Liver (tissue), 9 donors: ENCODE data around the gene OR6P1. TPM values are rescaled to one million over a fixed set of nuclear protein-coding genes. Genes with fewer than 3 reads are reported as not detected.

Experiments
- DNase-seq: peaks from one replicate; pipeline ENCODE4 v3.0.0-alpha.2; 2017; ENCODE audit warnings: low spot score
- H3K27ac ChIP-seq, 2 donors: one replicate each; pipeline ENCODE4 v1.7.0; 2013; ENCODE audit warnings: inconsistent platforms in 2 of 2, low read length in 2 of 2, control low read depth in 1 of 2, low read depth in 1 of 2, mild to moderate bottlenecking in 1 of 2
- H3K27me3 ChIP-seq, 4 donors: one replicate each; pipeline versions ENCODE4 v1.6.1 to v1.7.0; 2013; ENCODE audit warnings: low read length in 3 of 4, inconsistent platforms in 1 of 4, mild to moderate bottlenecking in 1 of 4, moderate library complexity in 1 of 4; ENCODE audit not compliant: control insufficient read depth in 4 of 4, insufficient read depth in 4 of 4
- H3K36me3 ChIP-seq, 4 donors: one replicate each; pipeline versions ENCODE4 v1.6.1 to v1.7.0; 2013; ENCODE audit warnings: low read length in 3 of 4, mild to moderate bottlenecking in 3 of 4, low read depth in 1 of 4, moderate library complexity in 1 of 4; ENCODE audit not compliant: control insufficient read depth in 4 of 4, insufficient read depth in 3 of 4
- H3K4me1 ChIP-seq, 4 donors: one replicate each; pipeline versions ENCODE4 v1.6.1 to v1.7.0; 2013; ENCODE audit warnings: low read length in 3 of 4, mild to moderate bottlenecking in 3 of 4, moderate library complexity in 1 of 4; ENCODE audit not compliant: control insufficient read depth in 4 of 4, insufficient read depth in 4 of 4
- H3K4me3 ChIP-seq, 3 donors: one replicate each; pipeline versions ENCODE4 v1.6.1 to v1.7.0; 2013; ENCODE audit warnings: low read length in 3 of 3, control low read depth in 1 of 3, low read depth in 1 of 3, mild to moderate bottlenecking in 1 of 3
- H3K9ac ChIP-seq, 2 donors: one replicate each; pipeline ENCODE4 v1.7.0; 2013; ENCODE audit warnings: low read length in 2 of 2, mild to moderate bottlenecking in 2 of 2, moderate library complexity in 2 of 2, control low read depth in 1 of 2, low read depth in 1 of 2
- H3K9me3 ChIP-seq, 4 donors: one replicate each; pipeline versions ENCODE4 v1.6.1 to v1.7.0; 2013; ENCODE audit warnings: low read length in 3 of 4; ENCODE audit not compliant: control insufficient read depth in 4 of 4
- EGR1 ChIP-seq, 2 donors: IDR thresholded peaks; 2 replicates each; pipeline ENCODE4 v1.6.1; 2016 to 2018; ENCODE audit warnings: antibody characterized with exemption in 2 of 2, low read depth in 2 of 2
- FOXA2 ChIP-seq: IDR thresholded peaks from 2 replicates; pipeline ENCODE4 v1.6.1; 2016; ENCODE audit warnings: antibody characterized with exemption
- HNF4A ChIP-seq, 2 donors: conservative IDR thresholded peaks; 2 replicates each; pipeline ENCODE4 v1.6.1; 2016; ENCODE audit warnings: antibody characterized with exemption in 2 of 2, mild to moderate bottlenecking in 2 of 2
- HNF4G ChIP-seq: IDR thresholded peaks from 2 replicates; pipeline ENCODE4 v1.6.1; 2016; ENCODE audit warnings: antibody characterized with exemption
- JUND ChIP-seq, 2 donors: IDR thresholded peaks; 2 replicates each; pipeline ENCODE4 v1.6.1; 2016; ENCODE audit warnings: antibody characterized with exemption in 2 of 2
- NR2F2 ChIP-seq: IDR thresholded peaks from 2 replicates; pipeline ENCODE4 v1.6.1; 2016; ENCODE audit warnings: antibody characterized with exemption
- RAD21 ChIP-seq, 2 donors: IDR thresholded peaks; 2 replicates each; pipeline ENCODE4 v1.6.1; 2016; ENCODE audit warnings: antibody characterized with exemption in 2 of 2, mild to moderate bottlenecking in 2 of 2
- RXRA ChIP-seq, 2 donors: IDR thresholded peaks; 2 replicates each; pipeline ENCODE4 v1.6.1; 2017 to 2018; ENCODE audit warnings: antibody characterized with exemption in 2 of 2, mild to moderate bottlenecking in 1 of 2
- SP1 ChIP-seq: IDR thresholded peaks from 2 replicates; pipeline ENCODE4 v1.6.1; 2018; ENCODE audit warnings: antibody characterized with exemption, mild to moderate bottlenecking
- WGBS: extraction: QIAGEN DNeasy Blood & Tissue Kit; methylation state at CpG from one replicate; pipeline ENCODE4 v1.1.7; 2013; 5-methylcytosine and 5-hydroxymethylcytosine counted together
- polyA plus RNA-seq, 2 donors: library from polyadenylated mRNA; stranded (reverse) in 1 of 2; unstranded in 1 of 2; fragments of 200-250 nt in 1 of 2; fragments of >200 nt in 1 of 2; fragmentation: Nextera tagmentation in 1 of 2; extraction: Ambion mirVana in 1 of 2; gene quantifications; one replicate each; pipeline versions ENCODE4 v1.2.1 to v1.2.3, GENCODE V29; 2013 to 2015
- total RNA-seq, 2 donors: library from RNA; depleted of rRNA; stranded (reverse); fragments of >200 nt; gene quantifications; one replicate each; pipeline ENCODE4 v1.2.3, GENCODE V29; 2014
- TF ChIP-seq, protein P1 (sequence below): IDR thresholded peaks from 2 replicates; pipeline ENCODE4 v1.6.1; 2016; ENCODE audit warnings: antibody characterized with exemption
- TF ChIP-seq, protein P2 (sequence below): IDR thresholded peaks from 2 replicates; pipeline ENCODE4 v1.6.1; 2016; ENCODE audit warnings: antibody characterized with exemption, mild to moderate bottlenecking
- TF ChIP-seq, protein P3 (sequence below): fragments of 150-350 bp; IDR thresholded peaks from 2 replicates; pipeline ENCODE4 v1.5.1; 2017; ENCODE audit warnings: improper control_type of control experiment, low read depth, low read length; ENCODE audit not compliant: missing input control
- donor health status: healthy.
- donor health status: healthy.
- donor health status: healthy.
- donor health status: healthy.
- donor health status: healthy.

Gene OR6P1
- total and polyA plus RNA-seq, 4 donors, result not detected

DNA sequence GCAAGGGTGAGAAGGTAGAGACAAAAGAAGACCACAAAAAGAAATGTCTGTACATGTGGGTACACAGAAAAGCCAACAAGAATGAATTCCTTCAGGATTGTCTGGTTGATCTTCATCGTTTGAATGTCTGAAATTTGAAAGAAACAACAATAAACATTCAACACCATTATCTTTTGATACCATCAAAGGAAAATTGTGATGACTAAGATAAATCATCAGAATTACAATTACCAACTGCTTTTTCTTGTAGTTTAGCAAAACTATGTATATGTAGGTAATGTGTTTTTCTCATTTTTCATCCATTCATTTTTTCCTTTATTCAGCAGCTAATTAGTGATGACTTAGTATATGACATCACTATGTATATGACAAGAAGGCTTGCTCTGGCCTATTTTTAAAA lies 9.4 kb upstream of the OR6P1 start, which contains the start of gene OR10X1 (continued):
- TF ChIP-seq SP1 (no peak), RAD21 (IDR thresholded peaks at IDR 0.05) (no peak), RXRA (IDR thresholded peaks at IDR 0.05) (no peak), JUND (IDR thresholded peaks at IDR 0.05) (no peak)

- no peaks in the 10 kb centered on the region for H3K9me3 ChIP-seq
- no peak overlapping the region for H3K27ac ChIP-seq
- DNase-seq, result no peak
- peaks cover 0 to 7% (median 0%) of the 10 kb centered on the region in 4 donors for H3K27me3 ChIP-seq
- TF ChIP-seq HNF4A (conservative IDR thresholded peaks at IDR 0.05) (no peak), FOXA2 (no peak), JUND (IDR thresholded peaks at IDR 0.05) (no peak), HNF4G (no peak), EGR1 (IDR thresholded peaks at IDR 0.05; ENCODE audit: low read depth in 2 of 2) (no peak), NR2F2 (no peak)
- TF ChIP-seq, protein P1, sequence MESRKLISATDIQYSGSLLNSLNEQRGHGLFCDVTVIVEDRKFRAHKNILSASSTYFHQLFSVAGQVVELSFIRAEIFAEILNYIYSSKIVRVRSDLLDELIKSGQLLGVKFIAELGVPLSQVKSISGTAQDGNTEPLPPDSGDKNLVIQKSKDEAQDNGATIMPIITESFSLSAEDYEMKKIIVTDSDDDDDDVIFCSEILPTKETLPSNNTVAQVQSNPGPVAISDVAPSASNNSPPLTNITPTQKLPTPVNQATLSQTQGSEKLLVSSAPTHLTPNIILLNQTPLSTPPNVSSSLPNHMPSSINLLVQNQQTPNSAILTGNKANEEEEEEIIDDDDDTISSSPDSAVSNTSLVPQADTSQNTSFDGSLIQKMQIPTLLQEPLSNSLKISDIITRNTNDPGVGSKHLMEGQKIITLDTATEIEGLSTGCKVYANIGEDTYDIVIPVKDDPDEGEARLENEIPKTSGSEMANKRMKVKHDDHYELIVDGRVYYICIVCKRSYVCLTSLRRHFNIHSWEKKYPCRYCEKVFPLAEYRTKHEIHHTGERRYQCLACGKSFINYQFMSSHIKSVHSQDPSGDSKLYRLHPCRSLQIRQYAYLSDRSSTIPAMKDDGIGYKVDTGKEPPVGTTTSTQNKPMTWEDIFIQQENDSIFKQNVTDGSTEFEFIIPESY, result no peak
- TF ChIP-seq, protein P2, sequence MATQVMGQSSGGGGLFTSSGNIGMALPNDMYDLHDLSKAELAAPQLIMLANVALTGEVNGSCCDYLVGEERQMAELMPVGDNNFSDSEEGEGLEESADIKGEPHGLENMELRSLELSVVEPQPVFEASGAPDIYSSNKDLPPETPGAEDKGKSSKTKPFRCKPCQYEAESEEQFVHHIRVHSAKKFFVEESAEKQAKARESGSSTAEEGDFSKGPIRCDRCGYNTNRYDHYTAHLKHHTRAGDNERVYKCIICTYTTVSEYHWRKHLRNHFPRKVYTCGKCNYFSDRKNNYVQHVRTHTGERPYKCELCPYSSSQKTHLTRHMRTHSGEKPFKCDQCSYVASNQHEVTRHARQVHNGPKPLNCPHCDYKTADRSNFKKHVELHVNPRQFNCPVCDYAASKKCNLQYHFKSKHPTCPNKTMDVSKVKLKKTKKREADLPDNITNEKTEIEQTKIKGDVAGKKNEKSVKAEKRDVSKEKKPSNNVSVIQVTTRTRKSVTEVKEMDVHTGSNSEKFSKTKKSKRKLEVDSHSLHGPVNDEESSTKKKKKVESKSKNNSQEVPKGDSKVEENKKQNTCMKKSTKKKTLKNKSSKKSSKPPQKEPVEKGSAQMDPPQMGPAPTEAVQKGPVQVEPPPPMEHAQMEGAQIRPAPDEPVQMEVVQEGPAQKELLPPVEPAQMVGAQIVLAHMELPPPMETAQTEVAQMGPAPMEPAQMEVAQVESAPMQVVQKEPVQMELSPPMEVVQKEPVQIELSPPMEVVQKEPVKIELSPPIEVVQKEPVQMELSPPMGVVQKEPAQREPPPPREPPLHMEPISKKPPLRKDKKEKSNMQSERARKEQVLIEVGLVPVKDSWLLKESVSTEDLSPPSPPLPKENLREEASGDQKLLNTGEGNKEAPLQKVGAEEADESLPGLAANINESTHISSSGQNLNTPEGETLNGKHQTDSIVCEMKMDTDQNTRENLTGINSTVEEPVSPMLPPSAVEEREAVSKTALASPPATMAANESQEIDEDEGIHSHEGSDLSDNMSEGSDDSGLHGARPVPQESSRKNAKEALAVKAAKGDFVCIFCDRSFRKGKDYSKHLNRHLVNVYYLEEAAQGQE, result no peak
- TF ChIP-seq, protein P3, sequence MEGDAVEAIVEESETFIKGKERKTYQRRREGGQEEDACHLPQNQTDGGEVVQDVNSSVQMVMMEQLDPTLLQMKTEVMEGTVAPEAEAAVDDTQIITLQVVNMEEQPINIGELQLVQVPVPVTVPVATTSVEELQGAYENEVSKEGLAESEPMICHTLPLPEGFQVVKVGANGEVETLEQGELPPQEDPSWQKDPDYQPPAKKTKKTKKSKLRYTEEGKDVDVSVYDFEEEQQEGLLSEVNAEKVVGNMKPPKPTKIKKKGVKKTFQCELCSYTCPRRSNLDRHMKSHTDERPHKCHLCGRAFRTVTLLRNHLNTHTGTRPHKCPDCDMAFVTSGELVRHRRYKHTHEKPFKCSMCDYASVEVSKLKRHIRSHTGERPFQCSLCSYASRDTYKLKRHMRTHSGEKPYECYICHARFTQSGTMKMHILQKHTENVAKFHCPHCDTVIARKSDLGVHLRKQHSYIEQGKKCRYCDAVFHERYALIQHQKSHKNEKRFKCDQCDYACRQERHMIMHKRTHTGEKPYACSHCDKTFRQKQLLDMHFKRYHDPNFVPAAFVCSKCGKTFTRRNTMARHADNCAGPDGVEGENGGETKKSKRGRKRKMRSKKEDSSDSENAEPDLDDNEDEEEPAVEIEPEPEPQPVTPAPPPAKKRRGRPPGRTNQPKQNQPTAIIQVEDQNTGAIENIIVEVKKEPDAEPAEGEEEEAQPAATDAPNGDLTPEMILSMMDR, result no peak
- 78% methylated on average over 3 of the region's 3 CpGs for WGBS
- no peak overlapping the region for H3K9ac ChIP-seq
- no peaks in the 10 kb centered on the region for H3K36me3 ChIP-seq
- H3K4me3 ChIP-seq, result no peak overlapping the region
- no peaks in the 10 kb centered on the region for H3K4me1 ChIP-seq
Measured at GRCh38 chr1:158577561-158577960, 7.2 kb upstream of the OR6P1 start.

GRCh38 chr1:158572226-158572625 lies 1.8 kb upstream of the OR6P1 start:
- Histone ChIP-seq H3K36me3 (no peaks in the 10 kb centered on the region), H3K9me3 (no peaks in the 10 kb centered on the region), H3K27ac (no peak overlapping the region), H3K4me1 (no peaks in the 10 kb centered on the region), H3K27me3 (peaks cover 0 to 5% (median 0%) of the 10 kb centered on the region in 4 donors), H3K9ac (no peak overlapping the region), H3K4me3 (no peak overlapping the region)
- no peak for DNase-seq
- 76% methylated on average over 1 of the region's 1 CpG for WGBS
- TF ChIP-seq FOXA2, result no peak
